SK-N-SH (cell line): ENCODE results near the gene NF2. TPM values are rescaled to one million over a fixed set of nuclear protein-coding genes. Genes with fewer than 3 reads are reported as not detected.

Experiments
- CTCF ChIA-PET: fragments of 300-600, 350-600 bp; formaldehyde crosslinking; extraction: SDS; loops from one replicate; lab custom pipeline; 2021; lab: Yijun Ruan, JAX
- POLR2A ChIA-PET: fragments of 350-600 bp; sonication (Branson Sonifier 250); formaldehyde crosslinking; extraction: SDS; loops from one replicate; lab custom pipeline; 2020; ENCODE audit warnings: antibody characterized with exemption, inconsistent platforms; lab: Yijun Ruan, JAX
- DNase-seq: peaks from one replicate; pipeline ENCODE4 v3.0.0; 2012
- H2AFZ ChIP-seq: fragments of 200-600 bp; sonication (generic); 2 replicates; pipeline ENCODE4 v1.8.1; 2016; ENCODE audit warnings: antibody characterized with exemption, mild to moderate bottlenecking, low read depth
- H3F3A ChIP-seq: fragments of 200-600 bp; sonication (generic); replicated peaks from 2 replicates; pipeline ENCODE3; 2016; ENCODE audit warnings: antibody characterized with exemption, mild to moderate bottlenecking; ENCODE audit not compliant: insufficient read depth
- H3K27ac ChIP-seq, 2 experiments: fragments of 200-500 bp in 1 of 2; fragments of 200-600 bp in 1 of 2; sonication (Bioruptor generic) in 1 of 2; sonication (generic), shearing (Covaris generic) in 1 of 2; 2 replicates each; pipeline versions ENCODE4 v1.5.1 to v1.6.1; 2014 to 2016; ENCODE audit warnings: low read depth in 2 of 2, inconsistent platforms in 1 of 2, low read length in 1 of 2, mild to moderate bottlenecking in 1 of 2, mixed read lengths in 1 of 2
- H3K27me3 ChIP-seq: fragments of 200-600 bp; sonication (generic), shearing (Covaris generic); 2 replicates; pipeline ENCODE4 v1.6.1; 2016; ENCODE audit warnings: mixed run types; ENCODE audit not compliant: insufficient read depth
- H3K36me3 ChIP-seq, 2 experiments: fragments of 200-500 bp in 1 of 2; fragments of 200-600 bp in 1 of 2; sonication (Bioruptor generic) in 1 of 2; sonication (generic) in 1 of 2; replicated peaks in 1 of 2; 2 replicates each; pipeline versions ENCODE3 to v1.5.1; 2014 to 2016; ENCODE audit warnings: low read length in 1 of 2, mild to moderate bottlenecking in 1 of 2; ENCODE audit not compliant: insufficient read depth in 2 of 2, control insufficient read depth in 1 of 2
- H3K4me1 ChIP-seq, 2 experiments: fragments of 200-500 bp in 1 of 2; fragments of 200-600 bp in 1 of 2; sonication (Bioruptor generic) in 1 of 2; sonication (generic), shearing (Covaris generic) in 1 of 2; 2 replicates each; pipeline versions ENCODE4 v1.5.1 to v1.6.1; 2014 to 2016; ENCODE audit warnings: low read depth in 1 of 2, low read length in 1 of 2, mixed run types in 1 of 2; ENCODE audit not compliant: insufficient read depth in 2 of 2, control insufficient read depth in 1 of 2
- H3K4me2 ChIP-seq: fragments of 200-600 bp; sonication (generic), shearing (Covaris generic); 2 replicates; pipeline ENCODE4 v1.6.1; 2017; ENCODE audit warnings: mixed run types
- H3K4me3 ChIP-seq, 2 experiments: fragments of 200-500 bp in 1 of 2; fragments of 200-600 bp in 1 of 2; sonication (Bioruptor generic) in 1 of 2; sonication (generic), shearing (Covaris generic) in 1 of 2; 2 replicates each; pipeline versions ENCODE4 v1.5.1 to v1.8.1; 2014 to 2016; ENCODE audit warnings: low read depth in 2 of 2, inconsistent platforms in 1 of 2, low read length in 1 of 2, mild to moderate bottlenecking in 1 of 2, mixed read lengths in 1 of 2, moderate library complexity in 1 of 2
- H3K79me2 ChIP-seq: fragments of 200-600 bp; sonication (generic); 2 replicates; pipeline ENCODE4 v1.8.1; 2017; ENCODE audit warnings: mild to moderate bottlenecking; ENCODE audit not compliant: insufficient read depth
- H3K9ac ChIP-seq: fragments of 200-600 bp; sonication (generic); 2 replicates; pipeline ENCODE4 v1.6.1; 2017; ENCODE audit warnings: mixed run types
- H3K9me2 ChIP-seq: fragments of 200-600 bp; sonication (generic); 2 replicates; pipeline ENCODE4 v1.6.1; 2017; ENCODE audit warnings: mixed run types
- H3K9me3 ChIP-seq: fragments of 200-600 bp; sonication (generic); 2 replicates; pipeline ENCODE4 v1.6.1; 2017; ENCODE audit warnings: mixed run types, mild to moderate bottlenecking, moderate library complexity
- H4K20me1 ChIP-seq: fragments of 200-600 bp; sonication (generic); 2 replicates; pipeline ENCODE4 v1.6.1; 2017; ENCODE audit warnings: mild to moderate bottlenecking, mixed run types; ENCODE audit not compliant: insufficient read depth
- ELF1 ChIP-seq: IDR thresholded peaks from 2 replicates; pipeline ENCODE4 v1.4.0; 2012
- EP300 ChIP-seq, 2 experiments: IDR thresholded peaks; 2 replicates each; pipeline versions ENCODE4 v1.4.0 to v1.6.1; 2012; ENCODE audit warnings: borderline replicate concordance in 1 of 2, low read depth in 1 of 2, low read length in 1 of 2
- EZH2phosphoT487 ChIP-seq: fragments of 200-600 bp; sonication (generic); IDR thresholded peaks from 2 replicates; pipeline ENCODE4 v1.6.1; 2017; ENCODE audit warnings: low read depth, mixed run types, mild to moderate bottlenecking, antibody characterized with exemption, moderate library complexity, borderline replicate concordance
- FOSL2 ChIP-seq: IDR thresholded peaks from 2 replicates; pipeline ENCODE4 v1.4.0; 2012; ENCODE audit warnings: low read depth, mild to moderate bottlenecking, moderate library complexity, borderline replicate concordance
- FOXJ3 ChIP-seq: sonication (generic); formaldehyde crosslinking; IDR thresholded peaks from 2 replicates; pipeline ENCODE4 v1.5.1; 2020; ENCODE audit warnings: mild to moderate bottlenecking, missing genetic modification reagents
- FOXM1 ChIP-seq: IDR thresholded peaks from 2 replicates; pipeline ENCODE4 v1.4.0; 2012; ENCODE audit warnings: low read depth, mild to moderate bottlenecking
- GATA2 ChIP-seq: sonication (generic); formaldehyde crosslinking; IDR thresholded peaks from 2 replicates; pipeline ENCODE4 v1.5.0; 2020; ENCODE audit warnings: mild to moderate bottlenecking, missing genetic modification reagents
- JUND ChIP-seq: IDR thresholded peaks from 2 replicates; pipeline ENCODE4 v1.4.0; 2012
- MXI1 ChIP-seq: IDR thresholded peaks from 2 replicates; pipeline ENCODE4 v1.6.1; 2012; ENCODE audit warnings: mild to moderate bottlenecking, low read depth, low read length, improper control_type of control experiment
- NRF1 ChIP-seq: IDR thresholded peaks from 2 replicates; pipeline ENCODE4 v1.6.1; 2012; ENCODE audit warnings: low read depth, mild to moderate bottlenecking, low read length
- POLR2AphosphoS5 ChIP-seq: IDR thresholded peaks from 2 replicates; pipeline ENCODE4 v1.6.1; 2012; ENCODE audit warnings: low read depth, low read length
- RAD21 ChIP-seq: IDR thresholded peaks from 2 replicates; pipeline ENCODE4 v1.6.1; 2012; ENCODE audit warnings: mild to moderate bottlenecking, low read length
- RCOR1 ChIP-seq: fragments of 150-350 bp; IDR thresholded peaks from 2 replicates; pipeline ENCODE4 v1.6.1; 2017; ENCODE audit warnings: antibody characterized with exemption, low read length
- SIN3A ChIP-seq: IDR thresholded peaks from 2 replicates; pipeline ENCODE4 v1.6.1; 2012; ENCODE audit warnings: low read depth, mild to moderate bottlenecking, low read length, moderate library complexity, borderline replicate concordance
- WGBS: methylation state at CpG from one replicate; pipeline ENCODE4 v1.1.6; 2017; ENCODE audit warnings: low lambda C conversion rate; 5-methylcytosine and 5-hydroxymethylcytosine counted together
- polyA plus RNA-seq, 3 experiments: library from polyadenylated mRNA; depleted of rRNA; stranded (reverse); fragments of >200 nt; gene quantifications; 2 replicates each; pipeline ENCODE4 v1.2.3, GENCODE V29; 2012
- TF ChIP-seq, protein P1 (sequence below): IDR thresholded peaks from 2 replicates; pipeline ENCODE4 v1.6.1; 2012; ENCODE audit warnings: mild to moderate bottlenecking, low read depth, low read length, moderate library complexity
- TF ChIP-seq, protein P2 (sequence below): IDR thresholded peaks from 2 replicates; pipeline ENCODE4 v1.4.0; 2012; ENCODE audit warnings: low read depth, borderline replicate concordance
- TF ChIP-seq, protein P3 (sequence below): fragments of 150-350 bp; IDR thresholded peaks from 2 replicates; pipeline ENCODE4 v1.6.1; 2017; ENCODE audit warnings: antibody characterized with exemption, low read length, low read depth, borderline replicate concordance
- TF ChIP-seq, protein P4 (sequence below): fragments of 200-600 bp; sonication (generic); IDR thresholded peaks from 2 replicates; pipeline ENCODE4 v1.6.1; 2017; ENCODE audit warnings: antibody characterized with exemption, mild to moderate bottlenecking, moderate library complexity
- TF ChIP-seq, protein P5 (sequence below): IDR thresholded peaks from 2 replicates; pipeline ENCODE4 v1.4.0; 2012; ENCODE audit warnings: low read depth, borderline replicate concordance
- TF ChIP-seq, protein P6 (sequence below): IDR thresholded peaks from 2 replicates; pipeline ENCODE4; 2012
- TF ChIP-seq, protein P7 (sequence below): IDR thresholded peaks from 2 replicates; pipeline ENCODE4 v1.4.0; 2012; ENCODE audit warnings: low read depth

Gene NF2
- polyA plus RNA-seq, 1 of the 3 experiments (the other 2 are of a cell fraction): 44.1 TPM

DNA sequence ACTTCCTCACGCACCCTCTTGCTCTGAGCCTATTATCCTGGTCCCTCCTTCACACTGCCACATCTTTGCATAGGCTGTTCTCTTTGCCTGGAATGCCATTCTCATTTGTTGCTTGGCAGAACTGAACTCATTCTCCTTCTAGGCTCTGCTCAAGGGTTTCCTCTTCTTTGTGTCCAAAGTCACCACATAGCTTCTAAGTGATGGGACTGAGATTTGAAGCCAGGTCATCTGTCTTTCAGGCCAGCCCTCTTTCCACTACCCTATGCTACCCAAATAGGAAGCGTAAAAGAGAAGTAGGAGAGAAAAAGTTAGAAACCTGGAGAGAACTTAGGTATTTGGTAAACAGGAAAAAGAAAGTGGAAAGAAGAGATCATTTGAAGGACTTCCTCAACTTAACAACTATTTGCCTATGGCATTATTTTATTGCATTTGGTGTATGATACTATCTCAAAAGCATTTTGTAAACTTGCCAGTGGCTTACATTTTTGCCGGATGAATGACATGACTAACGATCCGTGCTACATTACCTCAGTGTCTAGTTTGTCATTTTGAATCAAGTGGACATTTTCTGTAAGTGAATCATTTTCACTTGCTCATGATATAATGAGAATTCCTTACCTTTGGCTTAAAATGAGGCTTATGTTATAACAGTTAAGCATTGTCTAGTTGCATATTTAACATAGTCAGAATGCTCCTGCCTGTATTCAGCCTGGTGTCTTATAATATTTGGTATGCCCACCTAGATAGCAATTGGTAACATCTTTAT is 18.5 kb downstream of the NF2 start:
- Histone ChIP-seq H3F3A (peaks cover 61% of the 10 kb centered on the region), H3K79me2 (peaks cover 81% of the 10 kb centered on the region), H3K9me2 (no peaks in the 10 kb centered on the region), H3K4me3 (peak overlapping the region in 1 of 2 experiments; percentile 47; a peak in 2 of 4 replicates), H3K9me3 (no peaks in the 10 kb centered on the region), H3K4me2 (peak overlapping the region; percentile 61), H3K36me3 (no peaks in the 10 kb centered on the region), H3K27me3 (no peaks in the 10 kb centered on the region), H3K27ac (peak overlapping the region; percentile 69 to 93), H4K20me1 (no peaks in the 10 kb centered on the region), H2AFZ (no peak overlapping the region), H3K9ac (peak overlapping the region; percentile 60), H3K4me1 (peaks cover 5 to 71% of the 10 kb centered on the region in 2 experiments; a peak in 3 of 4 replicates)
- 16% methylated on average over 5 of the region's 5 CpGs for WGBS
- no peak for DNase-seq
- ChIA-PET CTCF (interaction anchor here (0.7 to 2.3 kb wide), 3 partner anchors 13 to 467 kb away, joined by 3 to 11 read pairs (median 5); no protein-coding TSS in a partner anchor), POLR2A (no interaction called here)
- TF ChIP-seq, protein P1, sequence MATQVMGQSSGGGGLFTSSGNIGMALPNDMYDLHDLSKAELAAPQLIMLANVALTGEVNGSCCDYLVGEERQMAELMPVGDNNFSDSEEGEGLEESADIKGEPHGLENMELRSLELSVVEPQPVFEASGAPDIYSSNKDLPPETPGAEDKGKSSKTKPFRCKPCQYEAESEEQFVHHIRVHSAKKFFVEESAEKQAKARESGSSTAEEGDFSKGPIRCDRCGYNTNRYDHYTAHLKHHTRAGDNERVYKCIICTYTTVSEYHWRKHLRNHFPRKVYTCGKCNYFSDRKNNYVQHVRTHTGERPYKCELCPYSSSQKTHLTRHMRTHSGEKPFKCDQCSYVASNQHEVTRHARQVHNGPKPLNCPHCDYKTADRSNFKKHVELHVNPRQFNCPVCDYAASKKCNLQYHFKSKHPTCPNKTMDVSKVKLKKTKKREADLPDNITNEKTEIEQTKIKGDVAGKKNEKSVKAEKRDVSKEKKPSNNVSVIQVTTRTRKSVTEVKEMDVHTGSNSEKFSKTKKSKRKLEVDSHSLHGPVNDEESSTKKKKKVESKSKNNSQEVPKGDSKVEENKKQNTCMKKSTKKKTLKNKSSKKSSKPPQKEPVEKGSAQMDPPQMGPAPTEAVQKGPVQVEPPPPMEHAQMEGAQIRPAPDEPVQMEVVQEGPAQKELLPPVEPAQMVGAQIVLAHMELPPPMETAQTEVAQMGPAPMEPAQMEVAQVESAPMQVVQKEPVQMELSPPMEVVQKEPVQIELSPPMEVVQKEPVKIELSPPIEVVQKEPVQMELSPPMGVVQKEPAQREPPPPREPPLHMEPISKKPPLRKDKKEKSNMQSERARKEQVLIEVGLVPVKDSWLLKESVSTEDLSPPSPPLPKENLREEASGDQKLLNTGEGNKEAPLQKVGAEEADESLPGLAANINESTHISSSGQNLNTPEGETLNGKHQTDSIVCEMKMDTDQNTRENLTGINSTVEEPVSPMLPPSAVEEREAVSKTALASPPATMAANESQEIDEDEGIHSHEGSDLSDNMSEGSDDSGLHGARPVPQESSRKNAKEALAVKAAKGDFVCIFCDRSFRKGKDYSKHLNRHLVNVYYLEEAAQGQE: no peak
- TF ChIP-seq FOXJ3: no peak
- TF ChIP-seq GATA2 (CRISPR knock-in tag): no peak
- TF ChIP-seq RAD21: no peak
- peak in 1 of 2 experiments; percentile 99; a peak in 2 of 4 replicates for TF ChIP-seq EP300 (IDR thresholded peaks at IDR 0.05; ENCODE audit: borderline replicate concordance in 1 of 2, low read depth in 1 of 2, low read length in 1 of 2)
- peak; percentile 50; the same call in 1 of the 2 replicates for TF ChIP-seq ELF1
- peak; percentile 99 for TF ChIP-seq JUND
- TF ChIP-seq NRF1: no peak
- peak; percentile 99 for TF ChIP-seq FOSL2
- TF ChIP-seq FOXM1: peak; percentile 93
- TF ChIP-seq, protein P2, sequence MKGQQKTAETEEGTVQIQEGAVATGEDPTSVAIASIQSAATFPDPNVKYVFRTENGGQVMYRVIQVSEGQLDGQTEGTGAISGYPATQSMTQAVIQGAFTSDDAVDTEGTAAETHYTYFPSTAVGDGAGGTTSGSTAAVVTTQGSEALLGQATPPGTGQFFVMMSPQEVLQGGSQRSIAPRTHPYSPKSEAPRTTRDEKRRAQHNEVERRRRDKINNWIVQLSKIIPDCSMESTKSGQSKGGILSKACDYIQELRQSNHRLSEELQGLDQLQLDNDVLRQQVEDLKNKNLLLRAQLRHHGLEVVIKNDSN: no peak
- TF ChIP-seq, protein P3, sequence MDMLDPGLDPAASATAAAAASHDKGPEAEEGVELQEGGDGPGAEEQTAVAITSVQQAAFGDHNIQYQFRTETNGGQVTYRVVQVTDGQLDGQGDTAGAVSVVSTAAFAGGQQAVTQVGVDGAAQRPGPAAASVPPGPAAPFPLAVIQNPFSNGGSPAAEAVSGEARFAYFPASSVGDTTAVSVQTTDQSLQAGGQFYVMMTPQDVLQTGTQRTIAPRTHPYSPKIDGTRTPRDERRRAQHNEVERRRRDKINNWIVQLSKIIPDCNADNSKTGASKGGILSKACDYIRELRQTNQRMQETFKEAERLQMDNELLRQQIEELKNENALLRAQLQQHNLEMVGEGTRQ: no peak
- TF ChIP-seq, protein P4, sequence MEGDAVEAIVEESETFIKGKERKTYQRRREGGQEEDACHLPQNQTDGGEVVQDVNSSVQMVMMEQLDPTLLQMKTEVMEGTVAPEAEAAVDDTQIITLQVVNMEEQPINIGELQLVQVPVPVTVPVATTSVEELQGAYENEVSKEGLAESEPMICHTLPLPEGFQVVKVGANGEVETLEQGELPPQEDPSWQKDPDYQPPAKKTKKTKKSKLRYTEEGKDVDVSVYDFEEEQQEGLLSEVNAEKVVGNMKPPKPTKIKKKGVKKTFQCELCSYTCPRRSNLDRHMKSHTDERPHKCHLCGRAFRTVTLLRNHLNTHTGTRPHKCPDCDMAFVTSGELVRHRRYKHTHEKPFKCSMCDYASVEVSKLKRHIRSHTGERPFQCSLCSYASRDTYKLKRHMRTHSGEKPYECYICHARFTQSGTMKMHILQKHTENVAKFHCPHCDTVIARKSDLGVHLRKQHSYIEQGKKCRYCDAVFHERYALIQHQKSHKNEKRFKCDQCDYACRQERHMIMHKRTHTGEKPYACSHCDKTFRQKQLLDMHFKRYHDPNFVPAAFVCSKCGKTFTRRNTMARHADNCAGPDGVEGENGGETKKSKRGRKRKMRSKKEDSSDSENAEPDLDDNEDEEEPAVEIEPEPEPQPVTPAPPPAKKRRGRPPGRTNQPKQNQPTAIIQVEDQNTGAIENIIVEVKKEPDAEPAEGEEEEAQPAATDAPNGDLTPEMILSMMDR: no peak
- TF ChIP-seq SIN3A: 0 out of 2 replicates have a peak, but pooled peaks have one; percentile 65
- TF ChIP-seq MXI1: no peak
- TF ChIP-seq, protein P5, sequence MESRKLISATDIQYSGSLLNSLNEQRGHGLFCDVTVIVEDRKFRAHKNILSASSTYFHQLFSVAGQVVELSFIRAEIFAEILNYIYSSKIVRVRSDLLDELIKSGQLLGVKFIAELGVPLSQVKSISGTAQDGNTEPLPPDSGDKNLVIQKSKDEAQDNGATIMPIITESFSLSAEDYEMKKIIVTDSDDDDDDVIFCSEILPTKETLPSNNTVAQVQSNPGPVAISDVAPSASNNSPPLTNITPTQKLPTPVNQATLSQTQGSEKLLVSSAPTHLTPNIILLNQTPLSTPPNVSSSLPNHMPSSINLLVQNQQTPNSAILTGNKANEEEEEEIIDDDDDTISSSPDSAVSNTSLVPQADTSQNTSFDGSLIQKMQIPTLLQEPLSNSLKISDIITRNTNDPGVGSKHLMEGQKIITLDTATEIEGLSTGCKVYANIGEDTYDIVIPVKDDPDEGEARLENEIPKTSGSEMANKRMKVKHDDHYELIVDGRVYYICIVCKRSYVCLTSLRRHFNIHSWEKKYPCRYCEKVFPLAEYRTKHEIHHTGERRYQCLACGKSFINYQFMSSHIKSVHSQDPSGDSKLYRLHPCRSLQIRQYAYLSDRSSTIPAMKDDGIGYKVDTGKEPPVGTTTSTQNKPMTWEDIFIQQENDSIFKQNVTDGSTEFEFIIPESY: peak; percentile 87
- no peak for TF ChIP-seq RCOR1
- TF ChIP-seq, protein P6, sequence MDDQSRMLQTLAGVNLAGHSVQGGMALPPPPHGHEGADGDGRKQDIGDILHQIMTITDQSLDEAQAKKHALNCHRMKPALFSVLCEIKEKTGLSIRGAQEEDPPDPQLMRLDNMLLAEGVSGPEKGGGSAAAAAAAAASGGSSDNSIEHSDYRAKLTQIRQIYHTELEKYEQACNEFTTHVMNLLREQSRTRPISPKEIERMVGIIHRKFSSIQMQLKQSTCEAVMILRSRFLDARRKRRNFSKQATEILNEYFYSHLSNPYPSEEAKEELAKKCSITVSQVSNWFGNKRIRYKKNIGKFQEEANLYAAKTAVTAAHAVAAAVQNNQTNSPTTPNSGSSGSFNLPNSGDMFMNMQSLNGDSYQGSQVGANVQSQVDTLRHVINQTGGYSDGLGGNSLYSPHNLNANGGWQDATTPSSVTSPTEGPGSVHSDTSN: peak; percentile 98
- TF ChIP-seq POLR2AphosphoS5: peak; percentile 78; the same call in 1 of the 2 replicates
- no peak for TF ChIP-seq EZH2phosphoT487
- TF ChIP-seq, protein P7, sequence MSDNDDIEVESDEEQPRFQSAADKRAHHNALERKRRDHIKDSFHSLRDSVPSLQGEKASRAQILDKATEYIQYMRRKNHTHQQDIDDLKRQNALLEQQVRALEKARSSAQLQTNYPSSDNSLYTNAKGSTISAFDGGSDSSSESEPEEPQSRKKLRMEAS: peak; percentile 70
